Effector CD4-positive, alpha-beta T cell (primary cell): ENCODE results near the gene EPB41L3.

Experiments
- DNase-seq: peaks from one replicate; pipeline ENCODE4 v3.0.0-alpha.2; 2020

The EPB41L3 gene

GRCh38 chr18:5398269-5398668 lies 145.5 kb downstream of the EPB41L3 start:
- DNase-seq = no peak

GRCh38 chr18:5397102-5397501 lies 146.7 kb downstream of the EPB41L3 start:
- no peak for DNase-seq

GRCh38 chr18:5395860-5396448 lies 147.8 kb downstream of the EPB41L3 start:
- no peak for DNase-seq

- no peak for DNase-seq
Measured at GRCh38 chr18:5393779-5394178, 150.0 kb downstream of the EPB41L3 start.

- no peak for DNase-seq
Measured at GRCh38 chr18:5391409-5391808, 152.4 kb downstream of the EPB41L3 start.

GRCh38 chr18:5389356-5389755 lies 154.4 kb downstream of the EPB41L3 start:
- no peak for DNase-seq

GRCh38 chr18:5388896-5389295 lies 154.9 kb downstream of the EPB41L3 start:
- DNase-seq = no peak

- DNase-seq = no peak
Measured at GRCh38 chr18:5380586-5380985, 163.2 kb downstream of the EPB41L3 start.

GRCh38 chr18:5376986-5377385 lies 166.8 kb downstream of the EPB41L3 start:
- no peak for DNase-seq

GRCh38 chr18:5370332-5370731 lies 173.5 kb downstream of the EPB41L3 start:
- DNase-seq = no peak

GRCh38 chr18:5369513-5369912 lies 174.3 kb downstream of the EPB41L3 start:
- no peak for DNase-seq

GRCh38 chr18:5365443-5365842 lies 178.4 kb downstream of the EPB41L3 start:
- DNase-seq = no peak

- DNase-seq = no peak
Measured at GRCh38 chr18:5350636-5351035, 193.2 kb downstream of the EPB41L3 start.
